ENCODE measurements around the gene PBX3. TPM values are rescaled to one million over a fixed set of nuclear protein-coding genes. Genes with fewer than 3 reads are reported as not detected.

Gene PBX3
- total and polyA plus RNA-seq, 2 experiments from 2014 or later, result 133 to 134 TPM

- H3K4me1 ChIP-seq (ENCODE audit: low read depth), result peaks cover 48% of the 10 kb centered on the region
- no peaks in the 10 kb centered on the region for H3K36me3 ChIP-seq
- no peak for DNase-seq (ENCODE audit: low read depth in 1 of 2, low spot score in 1 of 2)
- no peaks in the 10 kb centered on the region for H3K9me3 ChIP-seq (ENCODE audit: low read depth)
- no peak overlapping the region for H3K4me3 ChIP-seq
- no peaks in the 10 kb centered on the region for H3K27me3 ChIP-seq
- no peak overlapping the region for H3K27ac ChIP-seq
- TF ChIP-seq CTCF (IDR thresholded peaks at IDR 0.05; ENCODE audit: low read depth, low read length), result no peak
These were observed 155.8 kb downstream of the PBX3 start for GRCh38 chr9:125902831-125903512.

DNA sequence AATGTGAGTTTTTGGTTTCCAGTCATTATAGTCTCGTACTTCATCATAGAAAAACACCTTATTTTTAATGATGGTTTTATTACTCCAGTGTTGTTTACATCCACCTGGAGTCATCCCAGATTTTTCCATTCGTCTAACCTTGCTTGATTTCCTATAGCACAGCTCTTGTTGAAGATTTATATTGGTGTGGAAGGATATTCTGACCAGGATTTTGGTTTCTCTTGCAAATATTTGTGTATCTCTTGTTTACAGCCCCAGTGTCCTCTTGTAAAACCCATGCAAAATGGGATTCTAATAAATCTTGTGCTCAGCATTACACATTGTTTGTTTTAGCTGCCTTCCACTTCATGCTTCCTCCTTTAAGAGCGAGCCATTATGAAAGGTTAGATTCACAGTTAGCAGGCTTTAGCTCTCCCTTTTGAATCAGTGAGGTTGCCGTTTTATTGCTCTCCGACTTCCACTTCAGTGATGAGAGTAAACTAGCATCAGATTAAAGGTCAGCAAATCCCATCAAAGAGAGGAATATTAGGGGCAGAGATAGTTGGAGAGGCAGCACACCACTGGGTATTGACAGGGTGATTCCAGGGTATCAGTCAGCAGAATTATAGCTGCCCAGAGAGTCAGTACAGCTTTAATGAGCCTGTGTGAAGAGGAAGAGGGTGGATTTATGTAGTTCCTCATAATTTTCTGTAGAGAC lies 157.1 kb downstream of the PBX3 start:
- no peak for TF ChIP-seq CTCF (IDR thresholded peaks at IDR 0.05; ENCODE audit: low read depth, low read length)
- Histone ChIP-seq H3K4me3 (no peak overlapping the region), H3K27ac (peak overlapping the region; percentile 11), H3K36me3 (no peaks in the 10 kb centered on the region), H3K9me3 (ENCODE audit: low read depth) (no peaks in the 10 kb centered on the region), H3K27me3 (no peaks in the 10 kb centered on the region), H3K4me1 (ENCODE audit: low read depth) (peaks cover 57% of the 10 kb centered on the region)
- no peak for DNase-seq (ENCODE audit: low read depth in 1 of 2, low spot score in 1 of 2)

DNA sequence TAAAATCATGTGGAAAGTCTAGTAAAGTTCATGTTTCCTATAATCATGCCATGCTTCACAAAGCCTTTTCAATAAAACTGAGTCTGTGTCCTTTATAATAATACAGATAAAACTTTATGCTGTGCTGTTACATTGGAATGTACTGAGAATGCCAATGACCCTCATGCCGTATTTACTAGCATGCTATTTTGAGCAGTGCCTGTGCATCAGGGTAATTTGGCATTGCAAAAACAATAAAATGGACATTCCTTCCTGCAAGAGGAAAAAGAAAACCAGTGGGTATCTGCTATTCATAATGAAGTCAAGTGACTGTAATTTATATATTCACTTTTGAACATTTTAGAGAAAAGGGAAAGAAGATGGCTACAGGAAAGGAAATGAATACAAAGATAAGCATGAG lies 159.0 kb downstream of the PBX3 start:
- Histone ChIP-seq H3K9me3 (ENCODE audit: low read depth) (no peaks in the 10 kb centered on the region), H3K27ac (no peak overlapping the region), H3K4me1 (ENCODE audit: low read depth) (peaks cover 53% of the 10 kb centered on the region), H3K36me3 (no peaks in the 10 kb centered on the region), H3K4me3 (no peak overlapping the region), H3K27me3 (no peaks in the 10 kb centered on the region)
- TF ChIP-seq CTCF (IDR thresholded peaks at IDR 0.05; ENCODE audit: low read depth, low read length), result no peak
- peak; percentile 19 to 57 for DNase-seq (ENCODE audit: low read depth in 1 of 2, low spot score in 1 of 2)

GRCh38 chr9:125906893-125907292 lies 159.7 kb downstream of the PBX3 start:
- no peak for DNase-seq (ENCODE audit: low read depth in 1 of 2, low spot score in 1 of 2)
- no peak for TF ChIP-seq CTCF (IDR thresholded peaks at IDR 0.05; ENCODE audit: low read depth, low read length)
- Histone ChIP-seq H3K4me1 (ENCODE audit: low read depth) (peaks cover 48% of the 10 kb centered on the region), H3K4me3 (no peak overlapping the region), H3K27ac (no peak overlapping the region), H3K27me3 (no peaks in the 10 kb centered on the region), H3K9me3 (ENCODE audit: low read depth) (no peaks in the 10 kb centered on the region), H3K36me3 (no peaks in the 10 kb centered on the region)

DNA sequence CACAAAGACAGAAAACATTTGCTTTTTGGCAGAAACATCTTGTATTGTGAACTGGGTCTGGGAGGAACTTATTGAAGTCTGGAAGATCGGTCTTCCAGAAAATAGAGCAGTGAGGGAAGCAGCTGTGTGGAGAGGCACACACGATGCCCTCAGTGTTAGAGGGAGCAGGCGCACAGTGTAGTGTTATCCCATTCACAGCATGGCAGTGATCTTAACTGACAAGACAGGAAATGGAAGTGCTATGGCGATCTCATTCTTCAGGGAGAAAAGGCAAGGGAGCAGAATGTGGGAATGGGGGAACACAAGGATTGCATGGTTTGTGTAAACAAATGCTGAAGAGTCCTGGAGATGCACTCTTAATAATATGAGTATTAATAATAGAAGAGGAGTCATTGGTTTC lies 161.0 kb downstream of the PBX3 start:
- no peaks in the 10 kb centered on the region for H3K36me3 ChIP-seq
- H3K27ac ChIP-seq, result peak overlapping the region; percentile 8
- no peak for TF ChIP-seq CTCF (IDR thresholded peaks at IDR 0.05; ENCODE audit: low read depth, low read length)

More for the DNA sequence above, 161.0 kb downstream of the PBX3 start:
- H3K4me3 ChIP-seq, result no peak overlapping the region
- H3K27me3 ChIP-seq, result no peaks in the 10 kb centered on the region
- H3K4me1 ChIP-seq (ENCODE audit: low read depth), result peaks cover 43% of the 10 kb centered on the region
- H3K9me3 ChIP-seq (ENCODE audit: low read depth), result no peaks in the 10 kb centered on the region
- DNase-seq (ENCODE audit: low read depth in 1 of 2, low spot score in 1 of 2), result no peak
